CD4-positive, alpha-beta T cell treated with Interleukin-4 for 4 hours (primary cell): ENCODE measurements around the gene DDX51.

Experiments used
- DNase-seq: peaks from one replicate; pipeline ENCODE4 v3.0.0-alpha.2; 2020

Gene DDX51

GRCh38 chr12:132144115-132144809, at the start of gene DDX51, which contains the start of gene NOC4L:
DDX51 (minus strand) TSS chr12:132144319; CDS start chr12:132144296, 23 bp downstream.
NOC4L (plus strand) TSS chr12:132144457; CDS start chr12:132144489, 32 bp downstream.
- peak; percentile 93 for DNase-seq

GRCh38 chr12:132191715-132192553, 47.8 kb upstream of the DDX51 start:
- no peak for DNase-seq

GRCh38 chr12:132190834-132191500, 46.8 kb upstream of the DDX51 start:
- no peak for DNase-seq

GRCh38 chr12:132190012-132190755, 46.1 kb upstream of the DDX51 start:
- DNase-seq, result no peak

GRCh38 chr12:132189378-132190011, 45.4 kb upstream of the DDX51 start:
- peak; percentile 95 for DNase-seq

- DNase-seq, result no peak
Observed at GRCh38 chr12:132188916-132189325, 44.8 kb upstream of the DDX51 start.

- no peak for DNase-seq
Observed at GRCh38 chr12:132188451-132188901, 44.4 kb upstream of the DDX51 start.

- no peak for DNase-seq
Observed at GRCh38 chr12:132187646-132188450, 43.7 kb upstream of the DDX51 start.

- peak; percentile 13 for DNase-seq
Observed at GRCh38 chr12:132186857-132187620, 42.9 kb upstream of the DDX51 start.

GRCh38 chr12:132186208-132186856, 42.2 kb upstream of the DDX51 start:
- no peak for DNase-seq

GRCh38 chr12:132185705-132186104, 41.6 kb upstream of the DDX51 start:
- DNase-seq, result peak; percentile 44

- no peak for DNase-seq
Observed at GRCh38 chr12:132182711-132183365, 38.7 kb upstream of the DDX51 start.

GRCh38 chr12:132182206-132182710, 38.1 kb upstream of the DDX51 start:
- no peak for DNase-seq

- DNase-seq, result no peak
Observed at GRCh38 chr12:132181570-132182200, 37.6 kb upstream of the DDX51 start.

- no peak for DNase-seq
Observed at GRCh38 chr12:132180648-132181546, 36.8 kb upstream of the DDX51 start.

GRCh38 chr12:132179431-132180362, 35.6 kb upstream of the DDX51 start:
- no peak for DNase-seq
